Stomach (tissue), 9 donors: ENCODE measurements around the gene GFPT2. TPM values are rescaled to one million over a fixed set of nuclear protein-coding genes. Genes with fewer than 3 reads are reported as not detected.

ENCODE experiments used
- DNase-seq, 2 donors: peaks; one replicate each; pipeline versions ENCODE4 v3.0.0 to v3.0.0-alpha.2; 2013 to 2019
- H3K27ac ChIP-seq, 5 donors: fragments of 200-600 bp in 4 of 5; sonication (generic) in 4 of 5; one replicate each; pipeline ENCODE4 v1.5.1; 2013 to 2019; ENCODE audit warnings: mild to moderate bottlenecking in 1 of 5, moderate library complexity in 1 of 5
- H3K27me3 ChIP-seq, 3 donors: fragments of 200-600 bp; sonication (generic); one replicate each; pipeline ENCODE4 v1.5.1; 2017 to 2019; ENCODE audit warnings: mixed run types in 1 of 3
- H3K36me3 ChIP-seq, 4 donors: fragments of 200-600 bp; sonication (generic); 1 replicate in 3 of 4; 2 replicates in 1 of 4; pipeline ENCODE4 v1.5.1; 2016 to 2019
- H3K4me1 ChIP-seq, 4 donors: fragments of 200-600 bp; sonication (generic); one replicate each; pipeline ENCODE4 v1.5.1; 2016 to 2019
- H3K4me3 ChIP-seq, 4 donors: fragments of 200-600 bp; sonication (generic) in 3 of 4; one replicate each; pipeline ENCODE4 v1.5.1; 2016 to 2019; ENCODE audit warnings: mild to moderate bottlenecking in 1 of 4
- H3K9me3 ChIP-seq, 4 donors: fragments of 200-600 bp; sonication (generic); one replicate each; pipeline ENCODE4 v1.5.1; 2016 to 2019
- CTCF ChIP-seq, 7 experiments: fragments of 450-650 bp in 4 of 7; fragments of 200-600 bp in 3 of 7; sonication (generic) in 3 of 7; IDR thresholded peaks; one replicate each; pipeline ENCODE4 v1.5.1; 2016 to 2019; ENCODE audit warnings: antibody characterized with exemption in 7 of 7, control low read depth in 2 of 7, mild to moderate bottlenecking in 1 of 7
- EP300 ChIP-seq: sonication (generic); formaldehyde crosslinking; IDR thresholded peaks from one replicate; pipeline ENCODE4 v1.6.1; 2017; ENCODE audit warnings: antibody characterized with exemption
- POLR2A ChIP-seq, 4 donors: fragments of 450-650 bp; IDR thresholded peaks; one replicate each; pipeline ENCODE4 v1.6.1; 2016; ENCODE audit warnings: antibody characterized with exemption in 4 of 4, control low read depth in 2 of 4, mild to moderate bottlenecking in 1 of 4, moderate library complexity in 1 of 4
- POLR2AphosphoS5 ChIP-seq, 3 donors: sonication (generic); formaldehyde crosslinking; IDR thresholded peaks; one replicate each; pipeline ENCODE4 v1.6.1; 2016; ENCODE audit warnings: antibody characterized with exemption in 3 of 3
- WGBS, 5 donors: extraction: QIAGEN DNeasy Blood & Tissue Kit in 3 of 5; methylation state at CpG; one replicate each; pipeline versions ENCODE4 v1.1.5 to v1.1.7; 2013 to 2018; 5-methylcytosine and 5-hydroxymethylcytosine counted together
- intact Hi-C: fragments of 100-400 bp; cut with DNase I; formaldehyde crosslinking; loops from one replicate; pipeline ENCODE4 v1.15.1; 2023; ENCODE audit warnings: low total_unique reads
- polyA plus RNA-seq, 3 donors: library from polyadenylated mRNA; stranded (reverse); fragments of 200-250 nt; gene quantifications; one replicate each; pipeline ENCODE4 v1.2.3, GENCODE V29; 2013
- total RNA-seq, 5 donors: library from RNA; depleted of rRNA; stranded (reverse); fragments of >200 nt; gene quantifications; one replicate each; pipeline versions ENCODE4 v1.1.0 to v1.2.3, GENCODE V29; 2014 to 2016
- donor health status: healthy with polysubstance abuse.
- donor health status: Bipolar disorder and iron deficiency.
- donor health status: healthy.

Gene GFPT2
- total and polyA plus RNA-seq, 8 donors = 3.5 to 54.5 (median 8.3) TPM

GRCh38 chr5:180291943-180292831, 60.9 kb downstream of the GFPT2 start, which contains the start of gene MAPK9:
MAPK9 (minus strand) TSS chr5:180292083; CDS start chr5:180280561, 11,522 bp downstream.
- Histone ChIP-seq H3K27ac (peak within 1 kb of the TSS; percentile 89 to 99 (median 95)), H3K9me3 (no peaks in the 10 kb centered on the region), H3K4me1 (peaks cover 8 to 45% (median 40%) of the 10 kb centered on the region in 4 donors), H3K4me3 (peak within 1 kb of the TSS; percentile 79 to 99 (median 98)), H3K36me3 (no peaks in the 10 kb centered on the region), H3K27me3 (no peaks in the 10 kb centered on the region)
- intact Hi-C loops = no loop called here
- peak; percentile 89 to 96 for DNase-seq
- 0 to 1% (median 1%) methylated on average over 25 to 122 of the region's 122 CpGs for WGBS, 5 donors
- peak in 2 of 3 donors; percentile 38 to 59 for TF ChIP-seq POLR2AphosphoS5 (IDR thresholded peaks at IDR 0.05)
- TF ChIP-seq EP300 = no peak

DNA sequence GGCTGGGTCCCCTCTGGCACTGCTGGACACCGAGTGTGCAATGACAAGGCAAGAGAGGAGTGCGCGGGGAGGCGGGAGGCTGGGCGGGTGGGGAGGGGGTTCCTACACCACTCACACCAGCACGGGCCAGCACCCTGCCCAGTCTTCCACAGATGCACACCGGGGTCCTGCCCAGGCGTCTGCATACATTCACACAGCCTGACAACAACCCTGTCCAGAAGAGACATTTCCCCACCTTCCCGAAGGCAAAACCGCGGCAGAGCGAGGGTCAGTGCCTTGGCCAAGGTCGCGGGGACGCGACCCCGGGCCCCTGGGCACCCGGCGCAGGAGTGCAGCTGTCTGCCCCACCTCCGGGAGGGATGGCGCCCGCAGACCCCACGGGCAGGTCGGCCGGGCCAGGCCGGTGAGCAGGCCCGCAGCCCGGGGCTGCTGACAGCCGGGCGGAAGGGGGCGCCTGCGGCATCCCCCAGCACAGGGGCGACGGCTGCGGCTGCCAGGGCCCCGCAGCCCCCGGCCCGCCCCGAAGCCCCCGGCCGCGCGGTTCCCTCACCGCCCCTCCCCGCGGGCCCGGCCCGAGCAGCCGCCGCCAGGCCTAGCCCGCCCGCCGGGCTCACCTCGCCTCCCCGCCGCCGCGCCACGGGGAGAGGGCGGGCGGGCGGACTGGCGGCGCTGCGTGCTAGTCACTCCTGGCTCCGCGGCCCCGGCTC, 61.7 kb downstream of the GFPT2 start:
- Histone ChIP-seq H3K9me3 (no peaks in the 10 kb centered on the region), H3K36me3 (peaks cover 0 to 6% (median 5%) of the 10 kb centered on the region in 4 donors), H3K4me1 (peaks cover 8 to 46% (median 41%) of the 10 kb centered on the region in 4 donors), H3K4me3 (peak overlapping the region; percentile 61 to 99 (median 89)), H3K27me3 (no peaks in the 10 kb centered on the region), H3K27ac (peak overlapping the region in 4 of 5 donors; percentile 64 to 95 (median 84))
- intact Hi-C loops = no loop called here
- WGBS, 5 donors = 0 to 5% (median 1%) methylated on average over 10 to 65 of the region's 68 CpGs
- TF ChIP-seq POLR2A (IDR thresholded peaks at IDR 0.05) = no peak
- no peak for TF ChIP-seq EP300
- no peak for TF ChIP-seq POLR2AphosphoS5 (IDR thresholded peaks at IDR 0.05)
- TF ChIP-seq CTCF (IDR thresholded peaks at IDR 0.05) = peak in 1 of 7 experiments; percentile 12
- peak in 1 of 2 donors; percentile 27 for DNase-seq

DNA sequence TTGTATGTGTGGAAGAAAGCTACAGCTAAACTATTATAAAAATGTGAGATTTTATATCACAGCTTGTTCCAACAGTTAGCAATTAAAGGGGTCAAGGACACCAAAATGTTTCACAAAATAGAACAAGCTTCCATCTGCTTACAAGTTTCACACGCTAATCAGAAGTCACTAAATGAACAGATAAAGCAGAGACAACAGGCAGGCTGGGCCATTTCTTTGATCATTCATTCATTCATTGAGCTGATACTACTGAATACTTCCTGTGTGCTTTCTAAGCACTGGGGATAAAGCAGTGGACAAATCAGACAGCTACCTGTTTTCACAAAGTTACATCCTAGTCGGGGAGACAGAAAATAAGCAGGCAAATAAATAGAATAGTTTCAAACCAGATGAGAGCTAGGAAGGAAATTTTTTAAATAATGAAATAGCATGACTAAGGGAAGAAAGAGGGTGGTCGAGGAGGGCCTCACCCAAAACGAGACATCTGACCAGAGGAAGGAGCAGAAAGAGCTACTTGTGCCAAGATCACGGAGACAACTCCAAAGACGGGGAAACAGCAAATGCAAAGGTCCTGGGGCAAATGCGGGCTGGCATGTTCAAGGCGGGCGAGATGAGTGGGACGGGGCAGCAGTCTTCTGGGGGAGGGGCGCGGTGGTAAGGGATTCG, 62.4 kb downstream of the GFPT2 start:
- intact Hi-C loops = no loop called here
- DNase-seq = no peak
- WGBS, 5 donors = 10 to 24% (median 16%) methylated on average over 13 of the region's 13 CpGs
- H3K36me3 ChIP-seq = peaks cover 0 to 8% (median 7%) of the 10 kb centered on the region in 4 donors
- peak overlapping the region; percentile 61 to 99 (median 89) for H3K4me3 ChIP-seq
- no peaks in the 10 kb centered on the region for H3K9me3 ChIP-seq
- H3K27me3 ChIP-seq = no peaks in the 10 kb centered on the region
- peak overlapping the region in 3 of 5 donors; percentile 64 to 95 (median 89) for H3K27ac ChIP-seq
- TF ChIP-seq POLR2A (IDR thresholded peaks at IDR 0.05) = no peak
- TF ChIP-seq EP300 = no peak
- no peak for TF ChIP-seq POLR2AphosphoS5 (IDR thresholded peaks at IDR 0.05)
- H3K4me1 ChIP-seq = peaks cover 8 to 46% (median 41%) of the 10 kb centered on the region in 4 donors

DNA sequence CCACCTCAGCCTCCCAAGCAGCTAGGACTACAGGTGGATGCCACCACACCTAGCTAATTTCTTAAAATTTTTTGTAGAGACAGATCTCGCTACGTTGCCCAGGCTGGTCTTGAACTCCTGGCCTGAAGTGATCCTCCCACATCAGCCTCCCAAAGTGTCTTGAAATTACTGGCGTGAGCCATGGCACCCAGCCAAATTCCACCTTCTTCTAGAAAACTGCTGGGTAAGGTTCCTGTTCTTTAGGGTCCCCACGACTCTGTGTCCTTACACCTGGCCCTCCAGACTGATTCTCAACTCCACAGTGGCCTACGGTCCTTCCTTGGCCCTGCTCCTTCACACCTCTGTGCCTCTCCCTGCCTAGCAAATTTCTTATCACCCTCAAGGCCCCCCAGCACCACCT, 63.2 kb downstream of the GFPT2 start:
- Histone ChIP-seq H3K27ac (peak overlapping the region in 2 of 5 donors; percentile 18 to 38), H3K4me3 (peak overlapping the region in 1 of 4 donors; percentile 61), H3K27me3 (no peaks in the 10 kb centered on the region), H3K9me3 (no peaks in the 10 kb centered on the region), H3K36me3 (peaks cover 0 to 16% (median 14%) of the 10 kb centered on the region in 4 donors), H3K4me1 (peaks cover 8 to 46% (median 41%) of the 10 kb centered on the region in 4 donors)
- no peak for DNase-seq
- 77 to 82% (median 81%) methylated on average over 5 of the region's 5 CpGs for WGBS, 5 donors
- TF ChIP-seq EP300 (no peak), POLR2AphosphoS5 (IDR thresholded peaks at IDR 0.05) (no peak), CTCF (IDR thresholded peaks at IDR 0.05) (no peak), POLR2A (IDR thresholded peaks at IDR 0.05) (no peak)
- intact Hi-C loops = loop anchor here (5.0 kb wide), 1 partner anchor 177 kb away; no protein-coding TSS in a partner anchor
